ENCODE data around the gene MT1A.

DNA sequence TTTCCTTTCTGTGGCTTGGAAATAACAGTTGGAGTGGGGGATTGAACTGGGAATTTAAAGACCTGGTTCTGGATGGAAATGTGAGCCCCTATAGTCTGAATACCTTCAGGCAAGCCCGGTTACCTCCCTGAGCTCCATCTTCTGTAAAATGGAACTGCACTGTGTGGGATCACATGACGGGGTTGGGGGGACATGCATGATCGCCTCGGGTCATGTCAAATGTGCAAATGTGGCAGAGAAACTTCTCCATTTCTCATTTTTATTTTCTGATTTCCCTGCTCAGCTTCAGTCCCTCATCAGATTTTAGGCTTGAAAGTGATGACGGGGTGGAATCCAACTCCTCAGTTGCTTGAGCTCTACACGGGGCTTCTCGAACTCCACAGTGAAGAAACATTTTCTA, 14.8 kb downstream of the MT1A start:
- TF ChIP-seq POLR2A (IDR thresholded peaks at IDR 0.05) (no peak), POLR2AphosphoS5 (IDR thresholded peaks at IDR 0.05) (no peak)
- TF ChIP-seq, protein P1, sequence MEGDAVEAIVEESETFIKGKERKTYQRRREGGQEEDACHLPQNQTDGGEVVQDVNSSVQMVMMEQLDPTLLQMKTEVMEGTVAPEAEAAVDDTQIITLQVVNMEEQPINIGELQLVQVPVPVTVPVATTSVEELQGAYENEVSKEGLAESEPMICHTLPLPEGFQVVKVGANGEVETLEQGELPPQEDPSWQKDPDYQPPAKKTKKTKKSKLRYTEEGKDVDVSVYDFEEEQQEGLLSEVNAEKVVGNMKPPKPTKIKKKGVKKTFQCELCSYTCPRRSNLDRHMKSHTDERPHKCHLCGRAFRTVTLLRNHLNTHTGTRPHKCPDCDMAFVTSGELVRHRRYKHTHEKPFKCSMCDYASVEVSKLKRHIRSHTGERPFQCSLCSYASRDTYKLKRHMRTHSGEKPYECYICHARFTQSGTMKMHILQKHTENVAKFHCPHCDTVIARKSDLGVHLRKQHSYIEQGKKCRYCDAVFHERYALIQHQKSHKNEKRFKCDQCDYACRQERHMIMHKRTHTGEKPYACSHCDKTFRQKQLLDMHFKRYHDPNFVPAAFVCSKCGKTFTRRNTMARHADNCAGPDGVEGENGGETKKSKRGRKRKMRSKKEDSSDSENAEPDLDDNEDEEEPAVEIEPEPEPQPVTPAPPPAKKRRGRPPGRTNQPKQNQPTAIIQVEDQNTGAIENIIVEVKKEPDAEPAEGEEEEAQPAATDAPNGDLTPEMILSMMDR (IDR thresholded peaks at IDR 0.05), result no peak

All from breast epithelium (tissue), 3 donors.